Measurements from ENCODE around the gene SERPINB1. TPM values are rescaled to one million over a fixed set of nuclear protein-coding genes. Genes with fewer than 3 reads are reported as not detected.

The SERPINB1 gene
- total and polyA plus RNA-seq, 4 donors, result 58.0 to 242 (median 95.7) TPM

- peaks cover 0 to 19% (median 0%) of the 10 kb centered on the region in 5 donors for H3K4me1 ChIP-seq (ENCODE audit: control insufficient read depth in 5 of 5, insufficient read depth in 5 of 5, low read length in 5 of 5)
- H3K27ac ChIP-seq (ENCODE audit: low read depth in 1 of 2, low read length in 1 of 2), result peak overlapping the region in 1 of 2 donors; percentile 53
- H3K9me3 ChIP-seq (ENCODE audit: control insufficient read depth in 4 of 4, insufficient read depth in 3 of 4, low read length in 3 of 4), result no peaks in the 10 kb centered on the region
- DNase-seq, result no peak
- peaks cover 0 to 7% (median 1%) of the 10 kb centered on the region in 4 donors for H3K36me3 ChIP-seq (ENCODE audit: control insufficient read depth in 4 of 4, insufficient read depth in 4 of 4, low read length in 4 of 4)
- TF ChIP-seq CTCF (IDR thresholded peaks at IDR 0.05; ENCODE audit: control extremely low read depth, extremely low read depth), result no peak
- H3K27me3 ChIP-seq (ENCODE audit: control insufficient read depth in 3 of 3, insufficient read depth in 3 of 3, low read length in 2 of 3), result no peaks in the 10 kb centered on the region
- H3K9ac ChIP-seq (ENCODE audit: insufficient read depth in 1 of 2, low read length in 2 of 2), result no peak overlapping the region
- ATAC-seq (ENCODE audit: insufficient read depth, low FRiP score), result no peak
- 25 to 57% methylated on average over 9 of the region's 9 CpGs for WGBS, 2 donors
- no peak overlapping the region for H3K4me3 ChIP-seq
Measured at GRCh38 chr6:2793534-2794151, 48.0 kb downstream of the SERPINB1 start.

- no peaks in the 10 kb centered on the region for H3K9me3 ChIP-seq (ENCODE audit: control insufficient read depth in 4 of 4, insufficient read depth in 3 of 4, low read length in 3 of 4)
- ATAC-seq (ENCODE audit: insufficient read depth, low FRiP score) (no peak), DNase-seq (no peak)
- no peaks in the 10 kb centered on the region for H3K27me3 ChIP-seq (ENCODE audit: control insufficient read depth in 3 of 3, insufficient read depth in 3 of 3, low read length in 2 of 3)
- no peak for TF ChIP-seq CTCF (IDR thresholded peaks at IDR 0.05; ENCODE audit: control extremely low read depth, extremely low read depth)
- H3K4me3 ChIP-seq, result no peak overlapping the region
- WGBS, 2 donors, result 81 to 86% methylated on average over 17 of the region's 17 CpGs
- H3K9ac ChIP-seq (ENCODE audit: insufficient read depth in 1 of 2, low read length in 2 of 2), result no peak overlapping the region
- peaks cover 0 to 14% (median 0%) of the 10 kb centered on the region in 5 donors for H3K4me1 ChIP-seq (ENCODE audit: control insufficient read depth in 5 of 5, insufficient read depth in 5 of 5, low read length in 5 of 5)
- peaks cover 0 to 7% (median 3%) of the 10 kb centered on the region in 4 donors for H3K36me3 ChIP-seq (ENCODE audit: control insufficient read depth in 4 of 4, insufficient read depth in 4 of 4, low read length in 4 of 4)
- peak overlapping the region in 1 of 2 donors; percentile 61 for H3K27ac ChIP-seq (ENCODE audit: low read depth in 1 of 2, low read length in 1 of 2)
Measured at GRCh38 chr6:2792330-2793110, 49.1 kb downstream of the SERPINB1 start.

- DNase-seq (no peak), ATAC-seq (ENCODE audit: insufficient read depth, low FRiP score) (no peak)
- H3K9ac ChIP-seq (ENCODE audit: insufficient read depth in 1 of 2, low read length in 2 of 2), result no peak overlapping the region
- H3K9me3 ChIP-seq (ENCODE audit: control insufficient read depth in 4 of 4, insufficient read depth in 3 of 4, low read length in 3 of 4), result no peaks in the 10 kb centered on the region
- H3K4me3 ChIP-seq, result no peak overlapping the region
- peaks cover 0 to 10% (median 0%) of the 10 kb centered on the region in 5 donors for H3K4me1 ChIP-seq (ENCODE audit: control insufficient read depth in 5 of 5, insufficient read depth in 5 of 5, low read length in 5 of 5)
- H3K27me3 ChIP-seq (ENCODE audit: control insufficient read depth in 3 of 3, insufficient read depth in 3 of 3, low read length in 2 of 3), result no peaks in the 10 kb centered on the region
- TF ChIP-seq CTCF (IDR thresholded peaks at IDR 0.05; ENCODE audit: control extremely low read depth, extremely low read depth), result no peak
- WGBS, 2 donors, result 37 to 53% methylated on average over 4 of the region's 4 CpGs
- H3K36me3 ChIP-seq (ENCODE audit: control insufficient read depth in 4 of 4, insufficient read depth in 4 of 4, low read length in 4 of 4), result peaks cover 0 to 9% (median 3%) of the 10 kb centered on the region in 4 donors
- H3K27ac ChIP-seq (ENCODE audit: low read depth in 1 of 2, low read length in 1 of 2), result no peak overlapping the region
Measured at GRCh38 chr6:2791450-2791974, 50.2 kb downstream of the SERPINB1 start.

Data from lung (tissue), 12 donors.